Glutamatergic neuron (in vitro differentiated cells): ENCODE measurements around the gene EPHA3. TPM values are rescaled to one million over a fixed set of nuclear protein-coding genes. Genes with fewer than 3 reads are reported as not detected.

Source experiments
- DNase-seq: peaks from one replicate; pipeline ENCODE4 v3.0.0; 2022
- H3K27ac Mint-ChIP-seq: one replicate; pipeline ENCODE4 v1.8.0; 2020; ENCODE audit warnings: mild to moderate bottlenecking, mixed read lengths, inconsistent platforms; ENCODE audit not compliant: unreplicated experiment
- H3K27me3 Mint-ChIP-seq: one replicate; pipeline ENCODE4 v1.8.0; 2020; ENCODE audit warnings: mild to moderate bottlenecking, moderate library complexity, mixed read lengths, inconsistent platforms; ENCODE audit not compliant: unreplicated experiment
- H3K36me3 Mint-ChIP-seq: one replicate; pipeline ENCODE4 v1.8.0; 2020; ENCODE audit warnings: mild to moderate bottlenecking, mixed read lengths, inconsistent platforms; ENCODE audit not compliant: unreplicated experiment
- H3K4me1 Mint-ChIP-seq: one replicate; pipeline ENCODE4 v1.8.0; 2020; ENCODE audit warnings: mild to moderate bottlenecking, low read depth, mixed read lengths, inconsistent platforms; ENCODE audit not compliant: unreplicated experiment
- H3K4me3 Mint-ChIP-seq: one replicate; pipeline ENCODE4 v1.8.0; 2020; ENCODE audit warnings: mild to moderate bottlenecking, mixed read lengths, inconsistent platforms; ENCODE audit not compliant: unreplicated experiment
- H3K9me3 Mint-ChIP-seq: one replicate; pipeline ENCODE4 v1.8.0; 2020; ENCODE audit warnings: mild to moderate bottlenecking, moderate library complexity, mixed read lengths, inconsistent platforms; ENCODE audit not compliant: unreplicated experiment
- total RNA-seq: library from RNA; stranded (reverse); fragmentation: NEBNext Ultra II Directional; extraction: Animal tissue kit (Norgen Biotek cat#: 25700); gene quantifications from one replicate; pipeline ENCODE4 v1.2.1, GENCODE V29; 2021; ENCODE audit not compliant: unreplicated experiment
- TF ChIP-seq, protein P1 (sequence below): fragments of 200-600 bp; sonication (generic); IDR thresholded peaks from one replicate; pipeline ENCODE4 v1.5.0; 2021; ENCODE audit not compliant: partially characterized antibody, unreplicated experiment

The EPHA3 gene
- total RNA-seq, 1 donor from 2014 or later, result 9.9 TPM

DNA sequence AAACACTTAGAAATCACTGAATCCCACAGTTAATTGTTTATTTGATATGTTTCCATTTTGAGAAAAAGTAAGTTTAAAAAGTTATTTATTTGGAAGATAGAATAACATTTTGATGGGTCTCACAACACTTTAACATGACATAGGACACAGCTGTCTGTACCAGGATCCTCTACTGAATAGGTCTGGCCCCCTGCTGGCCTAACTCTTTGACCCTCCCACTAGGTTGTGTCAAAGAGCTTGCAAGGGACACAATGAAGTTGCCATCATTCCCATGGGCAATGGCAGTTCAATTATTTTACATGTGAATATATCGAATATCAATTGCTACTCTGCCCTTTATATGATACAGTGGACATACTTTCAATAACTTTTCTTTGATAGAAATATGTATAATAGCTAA lies 138.9 kb downstream of the EPHA3 start:
- H3K27ac Mint-ChIP-seq, result peak overlapping the region; percentile 22
- TF ChIP-seq, protein P1, sequence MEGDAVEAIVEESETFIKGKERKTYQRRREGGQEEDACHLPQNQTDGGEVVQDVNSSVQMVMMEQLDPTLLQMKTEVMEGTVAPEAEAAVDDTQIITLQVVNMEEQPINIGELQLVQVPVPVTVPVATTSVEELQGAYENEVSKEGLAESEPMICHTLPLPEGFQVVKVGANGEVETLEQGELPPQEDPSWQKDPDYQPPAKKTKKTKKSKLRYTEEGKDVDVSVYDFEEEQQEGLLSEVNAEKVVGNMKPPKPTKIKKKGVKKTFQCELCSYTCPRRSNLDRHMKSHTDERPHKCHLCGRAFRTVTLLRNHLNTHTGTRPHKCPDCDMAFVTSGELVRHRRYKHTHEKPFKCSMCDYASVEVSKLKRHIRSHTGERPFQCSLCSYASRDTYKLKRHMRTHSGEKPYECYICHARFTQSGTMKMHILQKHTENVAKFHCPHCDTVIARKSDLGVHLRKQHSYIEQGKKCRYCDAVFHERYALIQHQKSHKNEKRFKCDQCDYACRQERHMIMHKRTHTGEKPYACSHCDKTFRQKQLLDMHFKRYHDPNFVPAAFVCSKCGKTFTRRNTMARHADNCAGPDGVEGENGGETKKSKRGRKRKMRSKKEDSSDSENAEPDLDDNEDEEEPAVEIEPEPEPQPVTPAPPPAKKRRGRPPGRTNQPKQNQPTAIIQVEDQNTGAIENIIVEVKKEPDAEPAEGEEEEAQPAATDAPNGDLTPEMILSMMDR, result peak; percentile 62

DNA sequence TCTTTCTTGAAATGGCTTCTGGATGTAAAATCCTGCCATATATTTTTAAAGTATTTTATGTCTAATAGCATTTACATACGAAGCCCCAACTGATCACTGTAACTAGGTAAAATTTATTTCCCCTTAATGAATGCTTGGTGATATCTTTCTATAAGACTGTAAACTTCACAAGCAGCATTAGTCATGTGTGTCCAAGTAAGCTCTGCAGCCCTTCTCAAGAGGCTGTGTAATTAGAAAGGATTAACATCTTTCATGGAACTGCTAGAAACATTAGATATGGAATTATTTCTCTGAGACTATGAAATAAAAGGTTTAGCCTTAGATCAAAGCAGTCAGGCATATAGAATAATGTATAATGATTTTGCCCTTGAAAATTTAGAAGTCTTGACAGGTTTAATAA lies 143.3 kb downstream of the EPHA3 start:
- no peak overlapping the region for H3K27ac Mint-ChIP-seq
- H3K36me3 Mint-ChIP-seq, result no peaks in the 10 kb centered on the region
- H3K9me3 Mint-ChIP-seq, result no peaks in the 10 kb centered on the region
- H3K27me3 Mint-ChIP-seq, result no peaks in the 10 kb centered on the region
- TF ChIP-seq, protein P1, result no peak
- no peak overlapping the region for H3K4me3 Mint-ChIP-seq
- DNase-seq, result no peak
- peaks cover 8% of the 10 kb centered on the region for H3K4me1 Mint-ChIP-seq

More for the DNA sequence above, 138.9 kb downstream of the EPHA3 start:
- Mint-ChIP-seq H3K4me1 (peaks cover 21% of the 10 kb centered on the region), H3K27me3 (no peaks in the 10 kb centered on the region), H3K4me3 (no peak overlapping the region), H3K9me3 (peaks cover 3% of the 10 kb centered on the region), H3K36me3 (no peaks in the 10 kb centered on the region)
- peak; percentile 60 for DNase-seq

DNA sequence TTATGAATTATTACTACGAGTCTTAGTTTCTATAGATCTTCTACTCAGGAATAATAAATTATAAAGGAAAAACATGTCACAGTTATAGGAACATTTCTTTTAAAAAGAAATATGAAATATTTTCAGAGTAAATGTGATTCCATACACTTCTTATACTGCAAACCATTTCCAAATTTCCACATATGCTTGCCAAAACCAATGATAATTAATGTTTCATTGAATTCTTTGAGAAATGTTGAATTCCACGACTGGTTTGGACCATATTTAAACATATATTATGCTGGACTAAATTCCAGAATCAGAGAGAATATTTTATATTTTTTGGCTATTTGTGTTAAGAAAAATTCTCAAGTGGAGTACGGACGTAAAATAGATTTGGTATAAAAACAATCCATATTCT lies 144.6 kb downstream of the EPHA3 start:
- Mint-ChIP-seq H3K4me3 (no peak overlapping the region), H3K4me1 (no peaks in the 10 kb centered on the region), H3K27me3 (no peaks in the 10 kb centered on the region), H3K27ac (no peak overlapping the region), H3K9me3 (no peaks in the 10 kb centered on the region), H3K36me3 (no peaks in the 10 kb centered on the region)
- DNase-seq, result no peak
- TF ChIP-seq, protein P1, result no peak

DNA sequence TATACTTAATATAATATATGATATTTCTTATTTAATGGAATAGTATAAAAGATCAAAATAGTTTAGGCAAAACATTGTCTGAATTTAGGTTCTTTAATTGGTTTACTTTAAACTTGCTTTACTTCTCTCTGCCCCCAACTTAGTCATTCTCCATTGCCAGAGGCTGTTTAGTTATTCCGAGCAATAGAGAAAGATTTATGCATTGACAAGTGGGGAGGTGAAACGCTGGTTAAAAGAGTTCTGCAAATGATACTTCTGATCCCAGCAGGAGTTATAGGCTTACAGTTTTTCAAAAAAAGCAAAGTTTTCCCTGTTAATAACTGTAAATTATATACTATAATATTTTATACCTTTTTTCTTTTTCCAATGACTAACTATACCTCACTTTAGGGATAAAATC lies 145.4 kb downstream of the EPHA3 start:
- TF ChIP-seq, protein P1, result no peak
- H3K4me1 Mint-ChIP-seq, result no peaks in the 10 kb centered on the region
- no peaks in the 10 kb centered on the region for H3K36me3 Mint-ChIP-seq
- H3K27me3 Mint-ChIP-seq, result peaks cover 2% of the 10 kb centered on the region
- H3K4me3 Mint-ChIP-seq, result no peak overlapping the region
- no peak overlapping the region for H3K27ac Mint-ChIP-seq
- peaks cover 2% of the 10 kb centered on the region for H3K9me3 Mint-ChIP-seq
- DNase-seq, result no peak

DNA sequence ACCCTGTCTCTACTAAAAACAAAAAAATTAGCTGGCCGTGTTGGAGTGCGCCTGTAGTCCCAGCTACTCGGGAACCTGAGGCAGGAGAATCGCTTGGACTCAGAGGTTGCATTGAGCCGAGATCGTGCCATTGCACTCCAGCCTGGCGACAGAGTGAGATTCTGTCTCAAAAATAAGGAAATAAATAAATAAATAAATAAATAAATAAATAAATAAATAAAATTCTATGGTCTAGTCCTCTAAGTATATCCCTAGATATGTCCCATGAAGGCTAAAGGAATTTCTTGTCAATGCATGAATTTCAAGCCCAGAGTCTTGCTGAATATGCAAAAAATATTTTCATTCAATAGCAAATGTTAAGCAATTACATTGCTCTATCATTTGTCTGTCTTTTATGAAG lies 149.0 kb downstream of the EPHA3 start:
- no peak overlapping the region for H3K4me3 Mint-ChIP-seq
- H3K4me1 Mint-ChIP-seq, result peaks cover 5% of the 10 kb centered on the region
- H3K27ac Mint-ChIP-seq, result no peak overlapping the region
- peaks cover 2% of the 10 kb centered on the region for H3K9me3 Mint-ChIP-seq
- DNase-seq, result no peak
- peaks cover 2% of the 10 kb centered on the region for H3K27me3 Mint-ChIP-seq
- TF ChIP-seq, protein P1, result no peak
- no peaks in the 10 kb centered on the region for H3K36me3 Mint-ChIP-seq
